ENCODE results near the gene MEF2B.

Gene MEF2B

DNA sequence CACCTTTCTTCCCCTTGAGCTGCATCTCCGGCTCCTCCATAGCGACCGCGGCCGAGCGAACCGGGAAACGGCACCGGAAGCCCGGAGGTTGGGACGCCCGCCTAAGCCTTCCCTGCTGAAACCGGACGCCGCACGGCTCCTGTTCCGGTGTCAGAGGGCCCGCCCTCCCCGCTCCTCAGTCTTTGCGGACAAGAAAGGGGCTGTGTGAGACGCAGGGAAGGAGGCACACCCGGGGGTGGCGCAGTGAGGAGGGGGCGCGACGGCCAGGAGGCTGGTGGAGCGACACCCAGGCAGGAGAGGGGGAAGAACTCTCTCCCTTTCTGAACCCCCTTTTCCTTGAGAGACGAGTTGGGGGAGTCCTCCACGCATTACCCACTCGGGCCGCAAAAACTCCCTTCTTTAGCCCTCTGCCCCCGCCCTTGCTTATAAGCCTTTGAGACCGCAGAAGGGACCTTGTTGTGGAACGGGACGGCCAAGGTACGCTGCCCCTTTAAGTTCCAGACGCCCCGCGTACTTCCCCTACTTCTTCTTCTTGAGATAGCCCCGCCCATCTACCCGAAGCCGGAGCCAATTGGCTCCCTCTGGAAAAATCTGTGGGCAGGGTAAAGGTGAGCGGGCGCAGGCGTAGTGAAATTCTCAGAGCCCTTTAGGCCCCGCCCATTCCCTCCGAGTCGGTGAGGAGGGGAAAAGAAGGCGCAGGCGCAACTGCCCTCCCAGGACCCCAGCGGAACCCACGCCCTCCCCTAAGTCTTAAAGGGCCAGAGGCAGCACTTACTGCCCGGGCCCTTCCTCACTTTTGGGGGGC lies 22.2 kb upstream of the MEF2B start, which contains the start of the genes BORCS8 and RFXANK:
BORCS8 (minus strand) TSS at position 75 of the 805 bp plus-strand sequence; CDS start at position 40, 35 bp downstream.
RFXANK (plus strand) TSS at position 181 of the 805 bp plus-strand sequence. CDS start 1,689 bp downstream, outside the sequence.
- peak within 1 kb of the TSS; percentile 99 for H3K4me3 ChIP-seq (ENCODE audit: low read depth, low read length)
- no peak for TF ChIP-seq CTCF (IDR thresholded peaks at IDR 0.05; ENCODE audit: low read depth, low read length)

GRCh38 chr19:19191768-19192077 lies 21.7 kb upstream of the MEF2B start:
- TF ChIP-seq CTCF (IDR thresholded peaks at IDR 0.05; ENCODE audit: low read depth, low read length): no peak
- peak overlapping the region; percentile 99 for H3K4me3 ChIP-seq (ENCODE audit: low read depth, low read length)

DNA sequence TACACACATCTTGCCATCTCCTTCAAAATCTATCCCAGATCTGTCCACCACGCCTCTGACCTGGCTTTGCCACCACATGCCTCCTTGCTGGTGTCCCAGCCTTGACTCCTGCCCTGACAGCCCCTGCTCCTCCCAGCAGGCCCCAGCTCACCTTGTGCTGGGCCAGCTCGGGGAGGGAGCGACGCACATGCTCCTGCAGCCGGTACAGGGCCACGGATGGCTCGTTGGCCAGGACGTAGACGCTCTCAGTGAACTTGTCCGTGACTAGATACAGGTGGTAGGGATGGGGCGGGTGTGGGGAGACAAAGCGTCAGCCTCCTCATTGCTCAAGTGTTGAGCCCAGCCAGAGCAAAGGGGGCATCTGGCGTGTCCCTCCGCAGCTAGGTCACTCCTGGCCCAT lies 16.7 kb upstream of the MEF2B start:
- no peak overlapping the region for H3K4me3 ChIP-seq (ENCODE audit: low read depth, low read length)
- TF ChIP-seq CTCF (IDR thresholded peaks at IDR 0.05; ENCODE audit: low read depth, low read length): no peak

DNA sequence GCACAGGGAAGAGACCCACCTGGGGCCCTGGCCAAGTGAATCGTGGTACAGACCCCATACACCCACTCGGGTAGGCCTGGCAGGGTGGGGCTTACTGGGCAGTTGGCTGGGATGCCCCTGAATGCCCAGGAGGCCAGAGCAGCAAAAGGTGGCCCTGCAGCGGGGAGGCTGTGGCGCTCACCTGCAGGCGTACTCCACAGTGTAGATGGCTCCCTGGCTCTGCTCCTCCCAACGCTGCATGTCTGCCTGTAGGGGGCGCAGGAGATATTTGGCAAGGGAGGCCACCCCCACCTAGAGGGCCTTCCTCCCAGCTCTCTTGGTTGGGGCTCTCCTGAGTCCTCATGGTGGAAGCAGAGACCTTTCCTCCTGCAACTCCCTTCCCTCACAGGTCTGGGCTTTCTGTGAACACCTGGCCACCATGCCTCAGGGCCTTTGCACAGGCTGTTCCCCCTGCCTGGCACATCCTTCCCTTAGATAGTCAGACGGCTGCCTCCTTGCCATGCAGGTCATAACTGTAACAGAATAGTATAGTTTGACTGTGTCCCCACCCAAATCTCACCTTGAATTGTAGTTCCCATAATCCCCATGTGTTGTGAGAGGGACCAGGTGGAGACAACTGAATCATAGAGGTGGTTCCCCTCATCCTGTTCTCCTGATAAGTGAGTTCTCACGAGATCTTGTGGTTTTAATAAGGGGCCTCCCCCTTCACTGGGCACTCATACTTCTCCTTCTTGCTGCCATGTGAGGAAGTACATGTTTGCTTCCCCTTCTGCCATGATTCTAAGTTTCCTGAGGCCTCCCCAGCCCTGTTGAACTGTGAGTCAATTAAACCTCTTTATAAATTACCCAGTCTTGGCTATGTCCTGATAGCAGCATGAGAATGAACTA lies 16.0 kb upstream of the MEF2B start:
- no peak overlapping the region for H3K4me3 ChIP-seq (ENCODE audit: low read depth, low read length)
- peak; percentile 66 for TF ChIP-seq CTCF (IDR thresholded peaks at IDR 0.05; ENCODE audit: low read depth, low read length)

GRCh38 chr19:19181488-19181998 lies 11.5 kb upstream of the MEF2B start:
- no peak for TF ChIP-seq CTCF (IDR thresholded peaks at IDR 0.05; ENCODE audit: low read depth, low read length)
- H3K4me3 ChIP-seq (ENCODE audit: low read depth, low read length): no peak overlapping the region

DNA sequence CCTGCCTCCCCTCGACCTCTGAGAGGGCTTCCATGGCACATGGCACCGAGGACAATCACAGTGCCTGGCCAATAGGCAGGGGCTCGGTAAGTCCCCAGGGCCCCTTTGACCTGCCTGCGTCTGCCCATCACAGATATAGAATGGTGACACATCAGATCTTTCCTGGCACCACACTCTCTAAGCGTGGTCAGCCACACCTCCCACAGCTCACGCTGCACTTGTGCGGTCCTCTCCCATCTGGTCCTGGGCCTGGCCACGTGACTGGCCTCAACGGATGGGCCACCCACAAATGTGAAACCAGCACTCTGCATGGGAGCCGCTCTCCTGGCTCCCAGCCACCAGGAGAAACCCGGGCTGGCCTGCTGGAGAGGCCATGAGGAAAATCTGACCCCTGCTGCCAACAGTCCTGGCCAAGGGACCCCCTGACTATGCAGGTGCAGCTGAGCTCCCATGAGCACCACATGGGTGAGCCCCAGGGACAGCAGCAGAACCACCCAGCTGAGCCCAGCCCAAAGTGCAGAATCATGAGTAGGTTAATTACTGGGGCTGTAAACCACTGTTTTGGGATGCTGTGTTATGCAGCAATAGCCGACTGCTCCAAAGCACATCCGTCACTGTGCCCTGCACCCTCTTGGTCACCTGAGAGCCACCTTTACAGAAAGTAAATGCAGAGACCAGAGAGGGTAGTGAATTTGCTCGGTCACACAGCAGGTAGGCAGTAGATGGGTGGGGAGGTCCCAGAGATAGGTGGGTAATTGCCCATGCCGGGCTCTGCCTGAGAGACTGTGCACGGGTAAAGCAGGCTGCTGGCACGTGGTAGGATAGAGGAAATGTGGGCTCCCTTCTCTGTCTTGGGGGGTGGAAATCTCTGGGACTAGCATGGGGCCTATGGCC lies 9.7 kb upstream of the MEF2B start:
- no peak overlapping the region for H3K4me3 ChIP-seq (ENCODE audit: low read depth, low read length)
- TF ChIP-seq CTCF (IDR thresholded peaks at IDR 0.05; ENCODE audit: low read depth, low read length): no peak
